GM23248 (cell line): ENCODE results near the gene CCZ1B. TPM values are rescaled to one million over a fixed set of nuclear protein-coding genes. Genes with fewer than 3 reads are reported as not detected.
"Not testable (repeated sequence)": the region's sequence is repeated elsewhere in the genome, so short reads cannot be mapped to it uniquely, and the experiment has no call there.

Source experiments
- DNase-seq: peaks from one replicate; pipeline ENCODE4 v3.0.0-alpha.2; 2015
- H2AFZ ChIP-seq: fragments of 200-600 bp; sonication (generic); 2 replicates; pipeline ENCODE4 v1.6.1; 2016; ENCODE audit warnings: antibody characterized with exemption
- H3F3A ChIP-seq: fragments of 200-600 bp; sonication (generic); 2 replicates; pipeline ENCODE4 v1.6.1; 2016; ENCODE audit warnings: mild to moderate bottlenecking, antibody characterized with exemption, mixed run types; ENCODE audit not compliant: insufficient read depth
- H3K27ac ChIP-seq: fragments of 200-600 bp; sonication (generic); 2 replicates; pipeline ENCODE4 v1.5.1; 2016; ENCODE audit warnings: mild to moderate bottlenecking
- H3K27me3 ChIP-seq: fragments of 200-600 bp; sonication (generic); replicated peaks from 2 replicates; pipeline ENCODE4 v1.6.1; 2016; ENCODE audit warnings: mild to moderate bottlenecking; ENCODE audit not compliant: insufficient read depth
- H3K36me3 ChIP-seq: fragments of 200-600 bp; sonication (generic); 2 replicates; pipeline ENCODE4 v1.6.1; 2016; ENCODE audit warnings: low read depth, mild to moderate bottlenecking
- H3K4me1 ChIP-seq: fragments of 200-600 bp; sonication (generic); 2 replicates; pipeline ENCODE4 v1.6.1; 2016; ENCODE audit warnings: mild to moderate bottlenecking; ENCODE audit not compliant: insufficient read depth
- H3K4me2 ChIP-seq: fragments of 200-600 bp; sonication (generic); one replicate; pipeline ENCODE4 v1.6.1; 2016; ENCODE audit warnings: mild to moderate bottlenecking; ENCODE audit not compliant: unreplicated experiment
- H3K4me3 ChIP-seq: fragments of 200-600 bp; sonication (generic); 2 replicates; pipeline ENCODE4 v1.5.1; 2016; ENCODE audit warnings: mild to moderate bottlenecking
- H3K79me2 ChIP-seq: fragments of 200-600 bp; sonication (generic); 2 replicates; pipeline ENCODE4 v1.6.1; 2016; ENCODE audit warnings: mild to moderate bottlenecking; ENCODE audit not compliant: insufficient read depth
- H3K9ac ChIP-seq: fragments of 200-600 bp; sonication (generic); 2 replicates; pipeline ENCODE4 v1.6.1; 2016; ENCODE audit warnings: mild to moderate bottlenecking
- H3K9me2 ChIP-seq: fragments of 200-600 bp; sonication (generic); 2 replicates; pipeline ENCODE4 v1.6.1; 2016; ENCODE audit warnings: mixed run types, mild to moderate bottlenecking, moderate library complexity; ENCODE audit not compliant: insufficient read depth
- H3K9me3 ChIP-seq: fragments of 200-600 bp; sonication (generic); one replicate; pipeline ENCODE4 v1.6.1; 2017; ENCODE audit warnings: low read depth
- H4K20me1 ChIP-seq: fragments of 200-600 bp; sonication (generic); 2 replicates; pipeline ENCODE4 v1.6.0; 2016; ENCODE audit not compliant: insufficient read depth
- WGBS, 2 experiments: methylation state at CpG; one replicate each; pipeline ENCODE4 v1.1.6; 2015 to 2017; ENCODE audit warnings: low lambda C conversion rate in 2 of 2, low coverage in 1 of 2; ENCODE audit errors: missing lambda C conversion rate in 2 of 2; 5-methylcytosine and 5-hydroxymethylcytosine counted together
- in situ Hi-C: fragments of 300-500 bp; cut with MboI; formaldehyde crosslinking; loops from 2 replicates; pipeline ENCODE4 v1.15.0; 2020
- polyA plus RNA-seq: library from polyadenylated mRNA; unstranded; fragments of >200 nt; fragmentation: Nextera tagmentation; extraction: Ambion mirVana; gene quantifications from 2 replicates; pipeline ENCODE4 v1.2.1, GENCODE V29; 2016
- total RNA-seq: library from RNA; depleted of rRNA; stranded (reverse); fragments of >200 nt; shearing (Covaris generic); gene quantifications from 2 replicates; pipeline ENCODE4 v1.2.3, GENCODE V29; 2014

CCZ1B gene
- total and polyA plus RNA-seq, 2 experiments from 2014 or later = 36.7 to 55.3 TPM

- H3K9me3 ChIP-seq, H3K4me1 ChIP-seq, H4K20me1 ChIP-seq, in situ Hi-C loops, H3K27me3 ChIP-seq, H3K9ac ChIP-seq, H3K36me3 ChIP-seq, H3K9me2 ChIP-seq, H3K79me2 ChIP-seq, H2AFZ ChIP-seq, H3K27ac ChIP-seq, DNase-seq, H3K4me2 ChIP-seq, H3F3A ChIP-seq, H3K4me3 ChIP-seq: not testable (repeated sequence)
- 88 to 89% methylated on average over 7 of the region's 7 CpGs for WGBS, 2 experiments
Observed at GRCh38 chr7:6815470-6815869, 10.6 kb downstream of the CCZ1B start.

DNA sequence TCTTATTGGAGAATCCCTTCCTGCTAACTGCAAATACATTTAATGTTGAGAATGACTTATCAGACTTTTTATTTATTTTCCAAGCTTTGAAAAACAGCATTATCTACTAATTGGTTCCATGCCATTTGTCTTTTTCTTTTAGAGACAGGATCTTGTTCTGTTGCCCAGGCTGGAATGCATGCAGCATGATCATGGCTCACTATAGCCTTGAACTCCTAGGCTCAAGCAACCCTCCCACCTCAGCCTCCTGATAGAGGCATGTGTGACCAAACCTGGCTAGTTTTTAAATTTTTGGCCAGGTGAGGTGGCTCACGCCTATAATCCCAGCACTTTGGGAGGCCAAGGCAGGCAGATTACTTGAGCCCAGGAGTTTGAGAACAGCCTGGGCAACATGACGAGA lies 13.1 kb downstream of the CCZ1B start:
- WGBS, 2 experiments = 88 to 93% methylated on average over 2 of the region's 2 CpGs
- H3K4me3 ChIP-seq, H3K4me2 ChIP-seq, H3K9me2 ChIP-seq, in situ Hi-C loops, H3K4me1 ChIP-seq, H3K79me2 ChIP-seq, H2AFZ ChIP-seq, H3K36me3 ChIP-seq, H3K9me3 ChIP-seq, H3F3A ChIP-seq, H3K27me3 ChIP-seq, DNase-seq, H3K9ac ChIP-seq, H4K20me1 ChIP-seq, H3K27ac ChIP-seq: not testable (repeated sequence)

GRCh38 chr7:6807959-6808358 lies 18.1 kb downstream of the CCZ1B start:
- H3K36me3 ChIP-seq, H3K27me3 ChIP-seq, H3K79me2 ChIP-seq, H3K4me2 ChIP-seq, in situ Hi-C loops, H3K9ac ChIP-seq, H4K20me1 ChIP-seq, H3K9me3 ChIP-seq, H3K27ac ChIP-seq, H3F3A ChIP-seq, H3K9me2 ChIP-seq, H3K4me3 ChIP-seq, H2AFZ ChIP-seq, DNase-seq, H3K4me1 ChIP-seq: not testable (repeated sequence)
- WGBS, 2 experiments = 33 to 44% methylated on average over 2 to 3 of the region's 6 CpGs

DNA sequence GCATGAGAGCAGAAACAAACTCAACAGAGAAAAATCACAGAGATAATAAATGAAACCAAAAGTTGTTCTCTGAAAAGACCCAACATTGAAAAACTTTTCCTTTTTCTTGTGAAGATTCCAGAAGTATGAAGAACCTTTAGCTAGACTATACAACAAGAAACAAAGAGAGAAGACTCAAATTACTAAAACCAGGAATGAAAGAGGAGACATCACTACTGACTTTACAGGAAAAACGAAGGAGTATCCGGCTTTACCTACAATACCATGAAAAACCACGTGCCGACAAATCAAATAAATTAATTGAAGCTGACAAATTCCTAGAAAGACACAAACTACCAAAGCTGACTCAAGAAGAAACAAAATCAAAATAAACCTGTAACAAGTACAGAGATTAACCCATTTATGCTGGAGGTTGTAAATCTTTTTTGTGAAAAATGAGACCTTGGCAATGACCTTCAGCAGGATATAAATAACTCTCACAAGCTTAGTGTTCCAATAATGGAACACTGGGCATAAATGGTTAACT lies 18.6 kb downstream of the CCZ1B start:
- H3K4me2 ChIP-seq, H3K9ac ChIP-seq, H3F3A ChIP-seq, DNase-seq, H4K20me1 ChIP-seq, H3K27me3 ChIP-seq, H3K4me1 ChIP-seq, H3K36me3 ChIP-seq, H3K27ac ChIP-seq, H3K4me3 ChIP-seq, H3K79me2 ChIP-seq, in situ Hi-C loops, H3K9me2 ChIP-seq, H2AFZ ChIP-seq, H3K9me3 ChIP-seq: not testable (repeated sequence)
- WGBS, 2 experiments = 83% methylated on average over 4 of the region's 4 CpGs; no CpG with 5 or more reads in 1 of the 2 experiments

- H3K9ac ChIP-seq, H3K4me2 ChIP-seq, H3F3A ChIP-seq, H3K27me3 ChIP-seq, H3K9me2 ChIP-seq, H2AFZ ChIP-seq, H3K79me2 ChIP-seq, H3K4me1 ChIP-seq, DNase-seq, in situ Hi-C loops, H3K9me3 ChIP-seq, H3K27ac ChIP-seq, H3K36me3 ChIP-seq, H4K20me1 ChIP-seq, H3K4me3 ChIP-seq: not testable (repeated sequence)
- WGBS, 2 experiments = 91 to 100% methylated on average over 1 to 2 of the region's 2 CpGs
Observed at GRCh38 chr7:6800331-6800730, 25.7 kb downstream of the CCZ1B start.

GRCh38 chr7:6799887-6800286 lies 26.2 kb downstream of the CCZ1B start:
- H3K36me3 ChIP-seq, H3K27ac ChIP-seq, H3K9ac ChIP-seq, H4K20me1 ChIP-seq, H3K4me2 ChIP-seq, H3K4me1 ChIP-seq, H3K4me3 ChIP-seq, DNase-seq, H3K9me2 ChIP-seq, H3K9me3 ChIP-seq, H3K79me2 ChIP-seq, in situ Hi-C loops, H2AFZ ChIP-seq, H3K27me3 ChIP-seq, H3F3A ChIP-seq: not testable (repeated sequence)
- 81% methylated on average over 3 of the region's 12 CpGs; no CpG with 5 or more reads in 1 of the 2 experiments for WGBS, 2 experiments

- H3K27ac ChIP-seq, DNase-seq, H3K9me3 ChIP-seq, H3K4me2 ChIP-seq, H3K9ac ChIP-seq, in situ Hi-C loops, H3K4me3 ChIP-seq, H3K4me1 ChIP-seq, H3K27me3 ChIP-seq, H3K36me3 ChIP-seq, H2AFZ ChIP-seq, H3K79me2 ChIP-seq, H3K9me2 ChIP-seq, H4K20me1 ChIP-seq, H3F3A ChIP-seq: not testable (repeated sequence)
- 100% methylated on average over 1 of the region's 8 CpGs; no CpG with 5 or more reads in 1 of the 2 experiments for WGBS, 2 experiments
Observed at GRCh38 chr7:6798047-6798446, 28.0 kb downstream of the CCZ1B start.

DNA sequence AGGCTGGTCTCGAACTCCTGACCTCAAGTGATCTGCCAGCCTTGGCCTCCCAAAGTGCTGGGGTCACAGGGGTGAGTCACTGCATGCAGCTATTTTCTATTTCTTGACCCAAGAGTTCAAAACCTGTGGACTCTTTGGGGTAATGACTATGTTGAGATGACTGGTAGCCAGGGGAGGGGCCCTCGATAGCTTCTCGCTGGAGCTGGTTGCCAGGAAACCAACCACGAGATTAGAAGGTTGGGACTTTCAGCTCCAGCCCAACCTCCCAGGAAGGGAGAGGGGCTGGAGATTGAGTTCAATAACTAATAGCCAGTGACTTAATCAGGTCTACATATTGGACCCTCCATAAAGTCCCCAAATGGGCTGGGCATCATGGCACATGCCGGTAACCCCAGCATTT lies 28.9 kb downstream of the CCZ1B start:
- H3K4me2 ChIP-seq, H3K4me3 ChIP-seq, H3K27ac ChIP-seq, DNase-seq, in situ Hi-C loops, H4K20me1 ChIP-seq, H3K9ac ChIP-seq, H3F3A ChIP-seq, H3K27me3 ChIP-seq, H3K9me3 ChIP-seq, H3K4me1 ChIP-seq, H2AFZ ChIP-seq, H3K79me2 ChIP-seq, H3K36me3 ChIP-seq, H3K9me2 ChIP-seq: not testable (repeated sequence)
- WGBS, 2 experiments = 72 to 92% methylated on average over 3 to 5 of the region's 5 CpGs
